PC-9 (cell line): Measurements from ENCODE around the gene LAMC3.

ENCODE experiments used
- EZH2 ChIP-seq: fragments of 200-600 bp; sonication (generic); IDR thresholded peaks from 2 replicates; pipeline ENCODE4 v1.8.0; 2017; ENCODE audit warnings: antibody characterized with exemption, low read depth
- TF ChIP-seq, protein P1 (sequence below): fragments of 200-600 bp; sonication (generic); conservative IDR thresholded peaks from 2 replicates; pipeline ENCODE4 v1.6.1; 2017; ENCODE audit warnings: mixed run types, antibody characterized with exemption, mild to moderate bottlenecking, moderate library complexity

DNA sequence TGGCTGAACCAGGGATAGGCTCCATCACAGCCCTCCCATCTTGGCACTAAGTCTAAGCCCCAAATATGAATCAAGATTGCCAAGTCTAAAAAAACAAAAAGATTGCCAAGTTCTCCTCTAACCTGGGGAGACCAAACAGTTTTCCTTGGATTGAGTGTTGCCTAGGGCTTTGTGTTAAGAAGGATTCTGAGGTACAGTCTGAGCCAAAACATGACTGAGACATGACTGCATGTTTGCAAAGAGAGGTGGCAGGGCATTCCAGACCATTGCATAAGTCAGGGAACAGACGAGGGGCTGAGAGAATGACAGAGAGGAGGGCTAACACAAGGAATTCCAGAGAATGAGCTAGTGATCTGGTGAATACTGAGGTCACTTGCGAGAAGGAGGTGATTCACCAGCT is 11.4 kb downstream of the LAMC3 start:
- TF ChIP-seq, protein P1, sequence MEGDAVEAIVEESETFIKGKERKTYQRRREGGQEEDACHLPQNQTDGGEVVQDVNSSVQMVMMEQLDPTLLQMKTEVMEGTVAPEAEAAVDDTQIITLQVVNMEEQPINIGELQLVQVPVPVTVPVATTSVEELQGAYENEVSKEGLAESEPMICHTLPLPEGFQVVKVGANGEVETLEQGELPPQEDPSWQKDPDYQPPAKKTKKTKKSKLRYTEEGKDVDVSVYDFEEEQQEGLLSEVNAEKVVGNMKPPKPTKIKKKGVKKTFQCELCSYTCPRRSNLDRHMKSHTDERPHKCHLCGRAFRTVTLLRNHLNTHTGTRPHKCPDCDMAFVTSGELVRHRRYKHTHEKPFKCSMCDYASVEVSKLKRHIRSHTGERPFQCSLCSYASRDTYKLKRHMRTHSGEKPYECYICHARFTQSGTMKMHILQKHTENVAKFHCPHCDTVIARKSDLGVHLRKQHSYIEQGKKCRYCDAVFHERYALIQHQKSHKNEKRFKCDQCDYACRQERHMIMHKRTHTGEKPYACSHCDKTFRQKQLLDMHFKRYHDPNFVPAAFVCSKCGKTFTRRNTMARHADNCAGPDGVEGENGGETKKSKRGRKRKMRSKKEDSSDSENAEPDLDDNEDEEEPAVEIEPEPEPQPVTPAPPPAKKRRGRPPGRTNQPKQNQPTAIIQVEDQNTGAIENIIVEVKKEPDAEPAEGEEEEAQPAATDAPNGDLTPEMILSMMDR, result no peak
- no peak for TF ChIP-seq EZH2
